Kidney capillary endothelial cell (primary cell): ENCODE measurements around the gene VENTX.

ENCODE experiments used
- DNase-seq: peaks from one replicate; pipeline ENCODE4 v3.0.0-alpha.2; 2018; ENCODE audit warnings: low spot score

The VENTX gene

GRCh38 chr10:133237588-133238465 lies at the start of gene VENTX:
VENTX (plus strand) TSS chr10:133237855; CDS start chr10:133237915, 60 bp downstream.
- no peak for DNase-seq

- DNase-seq: no peak
Observed at GRCh38 chr10:133187906-133188681, 49.6 kb upstream of the VENTX start.

GRCh38 chr10:133189256-133189655 lies 48.4 kb upstream of the VENTX start:
- DNase-seq: no peak

- DNase-seq: no peak
Observed at GRCh38 chr10:133189726-133190125, 47.9 kb upstream of the VENTX start.

GRCh38 chr10:133190225-133190624 lies 47.4 kb upstream of the VENTX start:
- DNase-seq: no peak

GRCh38 chr10:133191651-133192050 lies 46.0 kb upstream of the VENTX start:
- DNase-seq: no peak

- DNase-seq: no peak
Observed at GRCh38 chr10:133194151-133194550, 43.5 kb upstream of the VENTX start.

- no peak for DNase-seq
Observed at GRCh38 chr10:133195096-133195495, 42.6 kb upstream of the VENTX start.

- DNase-seq: no peak
Observed at GRCh38 chr10:133195611-133196010, 42.0 kb upstream of the VENTX start.

- no peak for DNase-seq
Observed at GRCh38 chr10:133196221-133196915, 41.3 kb upstream of the VENTX start.

GRCh38 chr10:133196936-133197758 lies 40.5 kb upstream of the VENTX start:
- DNase-seq: no peak

- DNase-seq: no peak
Observed at GRCh38 chr10:133197786-133198185, 39.9 kb upstream of the VENTX start.

GRCh38 chr10:133198206-133198605 lies 39.4 kb upstream of the VENTX start:
- DNase-seq: no peak

GRCh38 chr10:133198621-133199487 lies 38.8 kb upstream of the VENTX start:
- no peak for DNase-seq

GRCh38 chr10:133199488-133199885 lies 38.2 kb upstream of the VENTX start:
- no peak for DNase-seq

GRCh38 chr10:133199992-133200611 lies 37.6 kb upstream of the VENTX start:
- DNase-seq: no peak

GRCh38 chr10:133200621-133201031 lies 37.0 kb upstream of the VENTX start:
- DNase-seq: no peak

- no peak for DNase-seq
Observed at GRCh38 chr10:133201151-133201947, 36.3 kb upstream of the VENTX start.
